ENCODE data around the gene DLL3.

The DLL3 gene

GRCh38 chr19:39483141-39483540 is 15.6 kb upstream of the DLL3 start:
- no peak for DNase-seq (ENCODE audit: low spot score)

DNA sequence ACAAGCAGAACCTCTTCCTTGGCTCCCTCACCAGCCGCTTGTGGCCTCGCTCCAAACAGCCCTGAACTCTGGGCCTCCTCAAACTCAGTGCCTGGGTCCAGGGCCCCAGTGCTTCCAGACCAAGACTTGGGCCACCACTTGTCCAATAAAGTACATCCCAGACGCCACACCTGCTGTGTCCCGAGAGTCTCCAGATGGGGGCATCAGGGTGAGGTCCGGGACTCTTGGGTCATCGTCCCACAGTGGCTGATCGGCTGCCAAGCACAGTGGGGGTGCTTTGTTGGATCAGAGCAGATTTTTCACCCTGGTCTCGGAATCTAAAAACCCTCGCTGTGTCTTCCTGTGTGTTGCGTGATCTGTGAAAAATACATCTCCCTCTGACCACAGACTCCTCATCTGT is 9.0 kb upstream of the DLL3 start:
- DNase-seq (ENCODE audit: low spot score) = no peak

- no peak for DNase-seq (ENCODE audit: low spot score)
Observed at GRCh38 chr19:39492225-39492624, 6.5 kb upstream of the DLL3 start.

GRCh38 chr19:39492788-39493187 is 6.0 kb upstream of the DLL3 start:
- no peak for DNase-seq (ENCODE audit: low spot score)

DNA sequence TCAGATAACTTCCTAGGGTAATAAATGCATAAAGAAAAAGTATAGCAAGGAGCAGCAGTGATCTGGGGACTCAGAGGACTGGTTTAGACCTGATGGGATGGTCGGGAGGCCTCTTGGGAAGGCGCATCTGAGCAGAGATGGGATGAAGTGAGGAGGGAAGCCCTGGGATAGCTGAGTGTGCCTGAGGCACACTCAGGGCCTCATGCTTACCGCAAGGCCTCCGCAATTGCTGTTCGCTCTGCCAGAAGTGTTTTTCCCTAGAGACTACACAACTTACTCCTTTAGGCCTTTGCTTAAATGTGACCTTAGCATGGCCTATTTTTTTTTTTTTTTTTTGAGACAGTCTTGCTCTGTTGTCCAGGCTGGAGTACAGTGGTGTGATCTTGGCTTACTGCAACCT is 4.1 kb upstream of the DLL3 start:
- no peak for DNase-seq (ENCODE audit: low spot score)

GRCh38 chr19:39496063-39496462 is 2.7 kb upstream of the DLL3 start:
- no peak for DNase-seq (ENCODE audit: low spot score)

- no peak for DNase-seq (ENCODE audit: low spot score)
Observed at GRCh38 chr19:39497701-39497995, 1.1 kb upstream of the DLL3 start.

DNA sequence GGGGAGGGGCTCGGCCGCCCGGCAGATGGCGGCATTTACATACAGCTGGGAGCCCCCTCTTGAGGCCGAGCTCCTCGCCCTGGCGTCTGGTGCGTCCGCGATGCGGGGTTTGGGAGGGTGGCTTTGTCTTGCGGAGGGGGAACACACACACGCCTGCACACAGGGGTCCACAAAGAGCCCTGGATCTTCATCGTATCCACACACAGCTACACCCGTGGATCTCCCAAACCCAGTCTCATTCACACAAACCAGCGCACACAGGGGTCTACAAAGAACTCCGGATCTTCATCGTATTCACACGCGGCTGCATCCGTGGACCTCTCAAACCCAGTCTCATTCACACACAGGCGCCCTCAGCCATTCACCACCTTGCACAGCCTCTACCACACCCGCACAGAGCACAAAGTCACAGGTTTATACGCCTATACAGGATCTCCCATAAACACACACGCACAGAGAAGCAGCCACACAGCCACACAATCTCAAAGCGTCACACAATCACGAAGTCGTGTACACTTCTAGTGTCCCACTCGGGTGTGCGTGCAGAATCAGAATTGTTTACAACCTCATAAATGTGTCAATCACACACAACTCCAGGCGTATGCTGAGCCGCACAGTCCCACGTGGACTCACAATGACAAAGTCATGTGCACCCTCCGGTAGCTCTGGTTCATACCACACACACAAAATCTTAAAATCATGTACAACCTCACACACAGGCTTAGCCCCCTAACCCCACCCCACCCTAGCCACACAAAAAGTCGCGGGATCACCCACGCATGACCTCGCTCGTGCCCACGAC is 550 bp upstream of the DLL3 start:
- DNase-seq (ENCODE audit: low spot score) = no peak

- DNase-seq (ENCODE audit: low spot score) = no peak
Observed at GRCh38 chr19:39499932-39500331, 1.2 kb downstream of the DLL3 start.

DNA sequence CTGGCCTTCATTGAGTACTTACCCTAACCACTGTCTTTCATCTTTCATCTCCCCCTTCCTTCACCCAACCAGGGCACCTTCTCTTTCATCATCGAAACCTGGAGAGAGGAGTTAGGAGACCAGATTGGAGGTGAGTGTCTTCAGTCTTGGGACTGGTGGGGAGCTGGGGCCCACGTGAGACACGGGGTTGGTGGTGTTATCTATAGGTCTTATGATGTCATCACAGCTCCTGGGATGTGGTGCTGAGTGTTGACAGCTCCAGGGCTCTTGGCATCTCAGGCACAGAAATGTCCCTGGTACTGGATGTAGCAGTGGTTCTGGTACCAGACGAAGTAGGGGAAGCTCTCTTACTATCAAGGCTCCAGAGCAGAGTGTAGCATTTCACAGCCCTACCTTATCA is 1.8 kb downstream of the DLL3 start:
- no peak for DNase-seq (ENCODE audit: low spot score)

DNA sequence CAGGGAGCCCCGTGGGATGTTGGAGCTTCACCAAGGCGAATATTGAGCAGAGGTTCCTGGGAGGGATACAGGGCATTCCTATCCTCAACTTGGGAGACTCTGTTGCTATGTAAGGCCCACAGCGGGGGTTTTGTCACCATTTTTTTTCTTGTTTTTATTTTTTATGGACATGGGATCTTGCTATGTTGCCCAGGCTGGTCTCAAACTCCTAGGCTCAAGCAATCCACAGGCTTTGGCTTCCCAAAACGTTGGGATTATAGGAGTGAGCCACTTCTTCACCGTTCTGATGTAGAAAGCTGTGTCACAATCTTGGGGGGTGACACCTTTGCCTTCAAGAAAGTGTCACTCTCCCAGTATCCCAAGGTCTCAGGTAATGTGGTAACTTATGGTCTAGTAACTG is 2.6 kb downstream of the DLL3 start:
- no peak for DNase-seq (ENCODE audit: low spot score)

GRCh38 chr19:39502640-39503417 is 4.1 kb downstream of the DLL3 start:
- peak; percentile 86 for DNase-seq (ENCODE audit: low spot score)

GRCh38 chr19:39506598-39506943 is 7.8 kb downstream of the DLL3 start:
- DNase-seq (ENCODE audit: low spot score) = no peak

DNA sequence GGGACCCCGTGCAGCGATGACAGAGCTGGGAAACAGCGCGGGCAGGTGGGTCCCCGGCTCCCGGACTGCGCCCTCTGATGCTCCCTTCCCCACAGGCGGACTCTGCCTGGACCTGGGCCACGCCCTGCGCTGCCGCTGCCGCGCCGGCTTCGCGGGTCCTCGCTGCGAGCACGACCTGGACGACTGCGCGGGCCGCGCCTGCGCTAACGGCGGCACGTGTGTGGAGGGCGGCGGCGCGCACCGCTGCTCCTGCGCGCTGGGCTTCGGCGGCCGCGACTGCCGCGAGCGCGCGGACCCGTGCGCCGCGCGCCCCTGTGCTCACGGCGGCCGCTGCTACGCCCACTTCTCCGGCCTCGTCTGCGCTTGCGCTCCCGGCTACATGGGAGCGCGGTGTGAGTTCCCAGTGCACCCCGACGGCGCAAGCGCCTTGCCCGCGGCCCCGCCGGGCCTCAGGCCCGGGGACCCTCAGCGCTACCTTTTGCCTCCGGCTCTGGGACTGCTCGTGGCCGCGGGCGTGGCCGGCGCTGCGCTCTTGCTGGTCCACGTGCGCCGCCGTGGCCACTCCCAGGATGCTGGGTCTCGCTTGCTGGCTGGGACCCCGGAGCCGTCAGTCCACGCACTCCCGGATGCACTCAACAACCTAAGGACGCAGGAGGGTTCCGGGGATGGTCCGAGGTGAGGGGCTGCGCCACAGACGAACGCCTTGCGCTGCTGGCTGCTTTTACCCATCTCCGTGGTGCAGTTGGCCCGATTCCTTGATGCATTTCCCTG is 8.4 kb downstream of the DLL3 start:
- peak; percentile 74 for DNase-seq (ENCODE audit: low spot score)

DNA sequence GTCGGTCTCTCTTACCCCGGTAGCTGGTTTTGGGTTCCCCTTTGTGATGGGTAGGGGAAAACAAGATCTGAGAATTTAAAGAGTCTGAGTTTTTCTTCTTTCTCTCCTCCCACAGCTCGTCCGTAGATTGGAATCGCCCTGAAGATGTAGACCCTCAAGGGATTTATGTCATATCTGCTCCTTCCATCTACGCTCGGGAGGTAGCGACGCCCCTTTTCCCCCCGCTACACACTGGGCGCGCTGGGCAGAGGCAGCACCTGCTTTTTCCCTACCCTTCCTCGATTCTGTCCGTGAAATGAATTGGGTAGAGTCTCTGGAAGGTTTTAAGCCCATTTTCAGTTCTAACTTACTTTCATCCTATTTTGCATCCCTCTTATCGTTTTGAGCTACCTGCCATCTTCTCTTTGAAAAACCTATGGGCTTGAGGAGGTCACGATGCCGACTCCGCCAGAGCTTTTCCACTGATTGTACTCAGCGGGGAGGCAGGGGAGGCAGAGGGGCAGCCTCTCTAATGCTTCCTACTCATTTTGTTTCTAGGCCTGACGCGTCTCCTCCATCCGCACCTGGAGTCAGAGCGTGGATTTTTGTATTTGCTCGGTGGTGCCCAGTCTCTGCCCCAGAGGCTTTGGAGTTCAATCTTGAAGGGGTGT is 9.1 kb downstream of the DLL3 start:
- no peak for DNase-seq (ENCODE audit: low spot score)

DNA sequence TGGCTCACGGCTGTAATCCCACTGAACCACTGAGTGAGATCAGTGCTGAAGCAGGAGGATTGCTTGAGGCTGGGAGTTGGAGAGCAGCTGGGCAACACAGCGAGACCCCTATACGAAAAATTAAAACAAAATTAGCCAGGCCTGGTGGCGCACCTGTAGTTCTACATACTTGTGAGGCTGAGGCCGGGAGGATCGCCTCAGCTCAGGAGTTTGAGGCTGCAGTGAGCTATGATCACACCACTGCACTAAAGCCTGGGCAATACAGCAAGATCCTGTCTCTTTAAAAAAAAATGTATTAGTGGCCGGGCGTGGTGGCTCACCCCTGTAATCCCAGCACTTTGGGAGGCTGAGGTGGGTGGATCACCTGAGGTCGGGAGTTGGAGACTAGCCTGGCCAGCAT is 9.9 kb downstream of the DLL3 start:
- DNase-seq (ENCODE audit: low spot score) = no peak

GRCh38 chr19:39509233-39509632 is 10.5 kb downstream of the DLL3 start:
- no peak for DNase-seq (ENCODE audit: low spot score)

- DNase-seq (ENCODE audit: low spot score) = no peak
Observed at GRCh38 chr19:39512988-39513387, 14.2 kb downstream of the DLL3 start.

DNA sequence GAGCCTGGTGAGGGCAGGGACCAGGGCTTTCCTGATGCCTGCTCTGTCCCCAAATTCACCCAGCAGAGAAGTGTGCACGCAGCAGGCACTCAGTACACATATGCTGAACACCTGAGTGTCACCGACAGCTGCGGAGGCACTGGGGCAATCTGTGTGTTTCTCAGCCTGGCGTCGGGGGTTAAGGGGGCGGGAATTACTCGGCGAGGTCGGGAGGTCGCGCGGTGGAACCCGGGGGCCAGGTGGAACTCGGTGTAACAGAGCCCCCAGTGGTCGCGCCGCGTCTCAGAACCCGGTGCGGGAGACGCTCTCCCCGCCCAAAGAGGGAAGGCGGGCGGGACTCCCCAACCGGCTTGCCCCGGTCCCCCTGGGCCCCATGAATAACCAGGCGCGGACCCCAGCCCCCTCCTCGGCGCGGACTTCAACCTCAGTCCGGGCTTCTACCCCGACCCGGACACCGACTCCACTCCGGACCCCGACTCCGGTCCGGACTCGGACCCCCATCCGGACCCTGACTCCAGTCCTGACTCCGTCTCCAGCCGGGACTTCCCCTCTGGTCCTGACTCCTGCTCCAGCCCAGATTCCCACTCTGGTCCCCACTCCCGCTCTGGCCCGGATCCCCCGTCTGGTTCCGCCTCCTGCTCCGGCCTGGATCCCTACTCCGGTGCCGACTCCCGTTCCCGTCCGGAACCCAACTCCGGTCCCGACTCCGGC is 16.2 kb downstream of the DLL3 start, which contains the start of gene SELENOV:
Gene SELENOV, plus strand, starts transcription at position 300 of the 711 bp plus-strand sequence. Its CDS starts 74 bp downstream, at position 374.
- no peak for DNase-seq (ENCODE audit: low spot score)

DNA sequence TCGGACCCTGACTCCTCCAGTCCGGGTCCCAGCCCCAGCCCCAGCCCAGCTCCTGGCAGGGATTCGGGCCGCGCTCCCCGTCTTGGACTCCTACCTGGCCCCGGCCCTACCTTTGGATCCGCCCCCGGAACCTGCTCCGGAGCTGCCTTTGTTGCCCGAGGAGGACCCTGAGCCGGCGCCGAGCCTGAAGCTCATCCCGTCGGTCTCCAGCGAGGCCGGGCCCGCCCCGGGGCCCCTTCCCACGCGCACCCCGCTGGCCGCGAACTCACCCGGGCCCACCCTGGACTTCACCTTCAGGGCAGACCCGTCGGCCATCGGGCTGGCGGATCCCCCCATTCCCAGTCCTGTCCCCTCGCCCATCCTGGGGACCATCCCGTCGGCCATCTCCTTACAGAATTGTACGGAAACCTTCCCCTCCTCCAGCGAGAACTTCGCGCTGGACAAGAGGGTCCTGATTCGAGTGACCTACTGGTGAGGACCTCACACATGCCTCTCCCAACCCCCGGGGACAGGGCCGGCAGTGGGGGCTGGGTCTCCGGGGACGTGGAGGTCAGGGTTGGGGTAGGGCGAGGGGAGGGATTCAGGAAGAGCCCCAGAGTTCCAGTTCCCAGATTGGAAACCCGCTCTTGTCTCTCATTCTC is 16.9 kb downstream of the DLL3 start:
- no peak for DNase-seq (ENCODE audit: low spot score)

DNA sequence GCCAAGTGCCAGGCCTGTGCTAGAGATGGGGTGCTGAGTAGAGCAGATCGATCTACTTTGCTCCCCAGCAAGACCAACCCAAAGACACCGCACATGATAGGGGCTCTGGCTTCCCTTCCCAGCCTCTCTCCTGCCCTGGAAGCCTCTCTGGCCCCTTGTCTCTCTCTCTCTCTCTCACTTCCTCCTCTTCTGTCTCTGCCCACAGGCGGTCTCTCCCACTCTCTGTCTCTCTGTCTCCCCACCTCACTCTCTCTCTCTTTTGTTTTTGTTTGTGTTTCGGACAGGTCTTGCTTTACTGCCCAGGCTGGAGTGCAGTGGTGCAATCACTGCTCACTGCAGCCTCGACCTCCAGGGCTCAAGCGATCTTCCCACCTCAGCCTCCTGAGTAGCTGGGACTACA is 17.5 kb downstream of the DLL3 start:
- DNase-seq (ENCODE audit: low spot score) = no peak

All from AG08395 (cell line).